ENCODE measurements around the gene RBFOX2. TPM values are rescaled to one million over a fixed set of nuclear protein-coding genes. Genes with fewer than 3 reads are reported as not detected.

Gene RBFOX2
- total RNA-seq, 2 experiments from 2014 or later = 1.9 to 2.4 TPM

DNA sequence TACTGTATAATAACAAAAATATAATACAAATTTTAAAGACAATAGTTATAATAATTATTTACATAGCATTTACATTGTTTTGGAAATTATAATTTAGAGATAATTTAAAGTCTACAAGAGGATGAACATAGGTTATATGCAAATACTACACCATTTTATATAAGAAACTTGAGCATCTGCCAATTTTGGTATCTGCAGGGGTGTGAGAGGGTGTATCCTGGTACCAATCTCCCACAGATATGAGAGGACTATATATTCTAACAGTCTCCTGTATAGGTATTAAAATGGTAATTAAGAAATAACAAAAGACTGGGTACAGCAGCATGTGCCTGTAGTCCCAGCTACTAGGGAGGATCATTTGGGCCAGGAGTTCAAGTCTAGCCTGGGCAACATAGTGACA lies 176.5 kb downstream of the RBFOX2 start:
- Mint-ChIP-seq H3K4me1 (ENCODE audit: low read depth) (no peaks in the 10 kb centered on the region), H3K9me3 (no peaks in the 10 kb centered on the region), H3K36me3 (ENCODE audit: low read depth) (no peaks in the 10 kb centered on the region), H3K27ac (no peak overlapping the region), H3K4me3 (no peak overlapping the region), H3K27me3 (no peaks in the 10 kb centered on the region)
- ChIA-PET CTCF (no interaction called here), POLR2A (no interaction called here)
- ATAC-seq (ENCODE audit: poor library complexity) (no peak), DNase-seq (no peak)
- Histone ChIP-seq H3K27ac (ENCODE audit: low read depth in 1 of 2, low read length in 2 of 2) (no peak overlapping the region), H3K27me3 (ENCODE audit: control insufficient read depth in 1 of 2, insufficient read depth in 2 of 2, low read length in 2 of 2) (no peaks in the 10 kb centered on the region), H3K4me3 (ENCODE audit: low read length) (no peak overlapping the region), H3K4me1 (ENCODE audit: insufficient read depth, low read length) (no peaks in the 10 kb centered on the region), H3K36me3 (ENCODE audit: insufficient read depth, low read length) (no peaks in the 10 kb centered on the region), H3K9me3 (ENCODE audit: control insufficient read depth in 1 of 2, insufficient read depth in 1 of 2, low read length in 2 of 2) (no peaks in the 10 kb centered on the region)
- TF ChIP-seq, protein P1, sequence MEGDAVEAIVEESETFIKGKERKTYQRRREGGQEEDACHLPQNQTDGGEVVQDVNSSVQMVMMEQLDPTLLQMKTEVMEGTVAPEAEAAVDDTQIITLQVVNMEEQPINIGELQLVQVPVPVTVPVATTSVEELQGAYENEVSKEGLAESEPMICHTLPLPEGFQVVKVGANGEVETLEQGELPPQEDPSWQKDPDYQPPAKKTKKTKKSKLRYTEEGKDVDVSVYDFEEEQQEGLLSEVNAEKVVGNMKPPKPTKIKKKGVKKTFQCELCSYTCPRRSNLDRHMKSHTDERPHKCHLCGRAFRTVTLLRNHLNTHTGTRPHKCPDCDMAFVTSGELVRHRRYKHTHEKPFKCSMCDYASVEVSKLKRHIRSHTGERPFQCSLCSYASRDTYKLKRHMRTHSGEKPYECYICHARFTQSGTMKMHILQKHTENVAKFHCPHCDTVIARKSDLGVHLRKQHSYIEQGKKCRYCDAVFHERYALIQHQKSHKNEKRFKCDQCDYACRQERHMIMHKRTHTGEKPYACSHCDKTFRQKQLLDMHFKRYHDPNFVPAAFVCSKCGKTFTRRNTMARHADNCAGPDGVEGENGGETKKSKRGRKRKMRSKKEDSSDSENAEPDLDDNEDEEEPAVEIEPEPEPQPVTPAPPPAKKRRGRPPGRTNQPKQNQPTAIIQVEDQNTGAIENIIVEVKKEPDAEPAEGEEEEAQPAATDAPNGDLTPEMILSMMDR (IDR thresholded peaks at IDR 0.05) = no peak
- intact Hi-C loops (cut with DNase I, micrococcal nuclease) = no loop called here

DNA sequence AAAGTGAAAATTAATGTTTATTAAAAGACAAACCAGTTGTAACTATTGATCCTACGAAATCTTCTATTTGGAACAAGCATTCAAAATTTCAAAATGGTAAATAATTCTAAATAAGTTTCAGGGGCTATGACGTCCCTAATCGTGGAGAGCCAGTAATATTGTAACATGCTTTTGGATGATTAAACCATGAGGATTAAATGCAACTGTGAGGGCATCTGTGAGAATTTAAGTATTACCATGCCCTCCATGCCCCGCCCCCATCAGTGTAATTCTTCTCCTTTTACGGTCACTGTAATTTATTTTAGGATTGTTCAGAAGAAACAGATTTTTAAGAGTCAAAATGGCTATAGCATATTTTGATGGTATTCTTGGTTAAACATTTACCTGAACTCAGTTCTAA lies 177.8 kb downstream of the RBFOX2 start:
- POLR2A ChIA-PET = no interaction called here

DNA sequence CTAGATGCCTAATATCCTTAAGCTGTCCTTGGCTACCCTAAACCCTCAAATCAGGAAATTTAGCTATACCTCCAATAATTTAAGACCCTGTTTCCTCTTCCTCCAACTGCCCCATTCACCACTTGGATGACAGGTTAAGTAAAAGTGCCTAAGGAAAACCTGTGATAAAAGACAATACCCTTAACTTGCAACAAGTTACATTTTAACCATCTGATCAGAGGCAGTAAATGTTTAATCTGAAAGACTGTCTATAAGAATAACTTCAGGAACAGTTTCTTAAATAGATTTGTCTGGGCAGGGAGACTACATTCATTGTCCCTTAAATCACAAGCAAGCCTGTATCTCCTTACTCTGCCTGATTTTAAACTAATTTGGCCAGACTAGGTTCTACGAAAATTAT lies 181.8 kb downstream of the RBFOX2 start:
- no peaks in the 10 kb centered on the region for H3K4me1 ChIP-seq (ENCODE audit: insufficient read depth, low read length)
- no peaks in the 10 kb centered on the region for H3K36me3 Mint-ChIP-seq (ENCODE audit: low read depth)
- intact Hi-C loops (cut with DNase I, micrococcal nuclease) = no loop called here
- DNase-seq (no peak), ATAC-seq (ENCODE audit: poor library complexity) (no peak)
- peaks cover 7% of the 10 kb centered on the region for H3K4me1 Mint-ChIP-seq (ENCODE audit: low read depth)
- no peaks in the 10 kb centered on the region for H3K27me3 ChIP-seq (ENCODE audit: control insufficient read depth in 1 of 2, insufficient read depth in 2 of 2, low read length in 2 of 2)
- ChIA-PET CTCF (interaction anchor here (1.0 kb wide), 1 partner anchor 13 kb away, joined by 3 read pairs; no protein-coding TSS in a partner anchor), POLR2A (interaction anchor here (0.6 kb wide), 1 partner anchor 289 kb away, joined by 3 read pairs; no protein-coding TSS in a partner anchor)
- TF ChIP-seq, protein P1 (IDR thresholded peaks at IDR 0.05) = no peak
- no peaks in the 10 kb centered on the region for H3K36me3 ChIP-seq (ENCODE audit: insufficient read depth, low read length)
- no peaks in the 10 kb centered on the region for H3K27me3 Mint-ChIP-seq
- no peak overlapping the region for H3K27ac Mint-ChIP-seq
- H3K9me3 Mint-ChIP-seq = no peaks in the 10 kb centered on the region
- no peak overlapping the region for H3K4me3 Mint-ChIP-seq
- H3K4me3 ChIP-seq (ENCODE audit: low read length) = no peak overlapping the region
- H3K9me3 ChIP-seq (ENCODE audit: control insufficient read depth in 1 of 2, insufficient read depth in 1 of 2, low read length in 2 of 2) = no peaks in the 10 kb centered on the region
- no peak overlapping the region for H3K27ac ChIP-seq (ENCODE audit: low read depth in 1 of 2, low read length in 2 of 2)

More for the DNA sequence above, 177.8 kb downstream of the RBFOX2 start:
- H3K27ac Mint-ChIP-seq = no peak overlapping the region
- intact Hi-C loops (cut with DNase I, micrococcal nuclease) = no loop called here
- H3K36me3 Mint-ChIP-seq (ENCODE audit: low read depth) = no peaks in the 10 kb centered on the region
- Histone ChIP-seq H3K36me3 (ENCODE audit: insufficient read depth, low read length) (no peaks in the 10 kb centered on the region), H3K4me1 (ENCODE audit: insufficient read depth, low read length) (no peaks in the 10 kb centered on the region), H3K9me3 (ENCODE audit: control insufficient read depth in 1 of 2, insufficient read depth in 1 of 2, low read length in 2 of 2) (no peaks in the 10 kb centered on the region), H3K4me3 (ENCODE audit: low read length) (no peak overlapping the region), H3K27ac (ENCODE audit: low read depth in 1 of 2, low read length in 2 of 2) (no peak overlapping the region), H3K27me3 (ENCODE audit: control insufficient read depth in 1 of 2, insufficient read depth in 2 of 2, low read length in 2 of 2) (no peaks in the 10 kb centered on the region)
- H3K27me3 Mint-ChIP-seq = no peaks in the 10 kb centered on the region
- DNase-seq (no peak), ATAC-seq (ENCODE audit: poor library complexity) (no peak)
- CTCF ChIA-PET = no interaction called here
- no peaks in the 10 kb centered on the region for H3K9me3 Mint-ChIP-seq
- H3K4me1 Mint-ChIP-seq (ENCODE audit: low read depth) = no peaks in the 10 kb centered on the region
- no peak overlapping the region for H3K4me3 Mint-ChIP-seq
- TF ChIP-seq, protein P1 (IDR thresholded peaks at IDR 0.05) = no peak
